DMS53 (cell line): Measurements from ENCODE around the gene ISCA1.

Source experiments
- DNase-seq: peaks from one replicate; lab custom pipeline; 2025; lab: John Stamatoyannopoulos, UW

The ISCA1 gene

DNA sequence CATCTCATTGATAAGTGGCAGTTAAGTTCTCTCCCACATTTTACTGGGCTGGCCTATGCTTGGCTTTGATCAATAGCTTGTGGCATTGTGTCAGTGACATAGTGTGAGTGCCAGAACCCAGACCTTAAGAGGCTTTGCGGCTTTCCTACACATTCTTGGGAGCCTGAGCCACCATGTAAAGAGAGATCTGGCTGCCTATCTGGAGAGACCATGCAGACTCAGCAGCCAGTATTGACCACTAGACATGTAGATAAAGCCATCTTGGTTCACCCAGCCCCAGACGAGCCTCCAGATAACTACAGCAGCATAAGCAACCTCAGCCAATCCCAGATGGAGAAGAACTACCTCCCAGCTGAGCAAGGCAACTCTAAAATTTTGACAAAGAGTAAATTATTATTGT is 51.5 kb downstream of the ISCA1 start:
- DNase-seq: no peak

DNA sequence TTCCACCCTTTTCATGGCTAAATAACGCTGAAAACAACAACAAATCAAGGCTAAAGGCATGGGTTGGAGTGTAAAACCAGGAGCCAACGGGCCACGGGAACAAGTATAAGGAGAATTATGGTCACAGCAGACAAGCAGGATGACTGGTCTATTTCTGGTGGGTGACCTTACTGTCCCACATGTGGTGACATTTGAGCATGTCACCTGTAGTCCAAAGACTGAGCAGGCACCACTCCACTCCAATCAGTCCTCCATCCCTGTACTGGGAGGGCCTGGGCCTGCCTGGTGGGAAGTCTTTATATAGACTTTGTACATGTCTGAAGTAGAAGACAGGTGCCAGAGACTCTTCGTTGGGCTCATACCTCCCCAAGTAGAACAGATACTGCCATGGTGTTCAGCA is 59.7 kb downstream of the ISCA1 start:
- no peak for DNase-seq

DNA sequence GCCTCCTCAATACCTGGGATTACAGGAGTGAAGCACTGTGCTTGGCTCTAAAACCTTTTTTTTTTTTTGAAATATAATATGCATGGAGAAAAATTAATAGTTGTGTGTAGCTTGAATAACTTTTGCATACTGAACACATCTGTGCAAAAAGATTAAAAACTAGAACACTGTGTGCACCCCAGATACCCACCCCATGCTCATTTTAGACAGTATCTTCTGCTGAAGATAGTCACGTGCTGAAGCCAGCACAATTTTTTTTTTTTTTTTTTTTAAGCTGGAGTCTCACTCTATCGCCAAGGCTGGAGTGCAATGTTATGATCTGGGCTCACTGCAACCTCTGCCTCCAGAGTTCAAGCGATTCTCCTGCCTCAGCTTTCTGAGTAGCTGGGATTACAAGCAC is 62.7 kb downstream of the ISCA1 start:
- DNase-seq: no peak

DNA sequence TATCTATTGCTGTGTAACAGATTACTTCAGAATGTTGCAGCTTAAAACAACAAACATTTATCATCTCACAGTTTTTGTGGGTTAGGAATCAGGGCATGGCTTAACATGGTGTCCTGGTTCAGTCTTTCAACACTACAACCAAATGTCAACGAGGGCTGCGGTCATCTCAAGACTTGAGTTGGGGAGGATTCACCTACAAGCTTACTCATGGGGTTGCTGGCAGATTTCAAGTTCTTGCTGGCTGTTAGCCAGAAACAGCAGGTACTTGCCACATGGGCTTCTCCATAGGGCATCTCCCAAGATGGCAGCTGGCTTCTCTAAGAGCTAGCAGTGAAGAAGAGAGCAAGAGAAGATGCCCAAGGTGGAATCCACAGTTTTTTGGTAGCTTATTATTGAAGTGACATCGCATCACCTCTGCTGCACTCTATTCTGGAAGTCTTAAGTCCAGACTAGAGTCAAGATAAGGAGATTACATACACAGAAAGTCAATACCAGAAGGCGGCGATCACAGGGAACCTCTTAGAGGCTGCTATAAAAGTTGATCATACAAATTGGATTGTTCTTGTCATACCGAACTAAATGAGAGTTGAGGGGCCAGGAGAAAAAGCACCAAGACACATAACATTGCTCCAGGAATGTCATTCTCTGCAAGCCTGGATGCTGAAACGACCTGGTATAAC is 65.1 kb downstream of the ISCA1 start:
- no peak for DNase-seq
